GM12878 (cell line): ENCODE results near the gene MYOM1. TPM values are rescaled to one million over a fixed set of nuclear protein-coding genes. Genes with fewer than 3 reads are reported as not detected.

Source experiments
- ATAC-seq: fragments of 200-7000 bp; cut with Tn5 transposase; 3 replicates; pipeline ENCODE4 v1.9.1; 2020; ENCODE audit warnings: mild to moderate bottlenecking, moderate library complexity
- BruUV-seq: library from RNA; stranded (reverse); fragments of 400-500 nt; replicated peaks from 2 replicates; lab custom pipeline; 2021; lab: Mats Ljungman, UMichigan
- CTCF ChIA-PET: fragments of 300-600 bp; sonication (Branson Sonifier 250); formaldehyde crosslinking; extraction: SDS; loops from one replicate; lab custom pipeline; 2021; ENCODE audit warnings: inconsistent platforms; lab: Yijun Ruan, JAX
- POLR2A ChIA-PET: fragments of 350-600 bp; formaldehyde crosslinking; extraction: SDS; loops from one replicate; lab custom pipeline; 2021; ENCODE audit warnings: inconsistent platforms; lab: Charles Lee
- RAD21 ChIA-PET: fragments of 300-600 bp; sonication (Branson Sonifier 250); formaldehyde crosslinking; loops from one replicate; lab custom pipeline; 2023; ENCODE audit warnings: antibody characterized with exemption; ENCODE audit not compliant: unreplicated experiment; lab: Charles Lee
- SMC1A ChIA-PET: fragments of 300-600 bp; sonication (Branson Sonifier 250); formaldehyde crosslinking; loops from one replicate; lab custom pipeline; 2023; ENCODE audit not compliant: unreplicated experiment, uncharacterized antibody; lab: Charles Lee
- DNase-seq: peaks from one replicate; pipeline ENCODE4 v3.0.0-alpha.2; 2011; ENCODE audit warnings: low read depth, low spot score
- FAIRE-seq: peaks from 3 replicates; lab custom pipeline; 2011; peaks lifted over from hg19 to GRCh38; lab: Jason Lieb, UNC
- H2AFZ ChIP-seq: 2 replicates; pipeline ENCODE4 v1.6.0; 2011; ENCODE audit warnings: low read depth, low read length, control low read depth; ENCODE audit not compliant: control insufficient read depth
- H3K27ac ChIP-seq: 2 replicates; pipeline ENCODE4 v1.5.1; 2011; ENCODE audit warnings: control low read depth; ENCODE audit not compliant: control insufficient read depth, insufficient read depth
- H3K27me3 ChIP-seq, 2 experiments: replicated peaks in 1 of 2; 2 replicates each; pipeline versions ENCODE4 v1.6.0 to v1.6.1; 2011; ENCODE audit warnings: low read length in 1 of 2; ENCODE audit not compliant: control insufficient read depth in 2 of 2, insufficient read depth in 2 of 2
- H3K36me3 ChIP-seq, 2 experiments: 2 replicates each; pipeline ENCODE4 v1.5.1; 2011; ENCODE audit warnings: low read length in 1 of 2; ENCODE audit not compliant: control insufficient read depth in 2 of 2, insufficient read depth in 2 of 2
- H3K4me1 ChIP-seq: 2 replicates; pipeline ENCODE4 v1.6.1; 2011; ENCODE audit warnings: mild to moderate bottlenecking, low read length, moderate library complexity, mixed read lengths; ENCODE audit not compliant: control insufficient read depth, insufficient read depth
- H3K4me2 ChIP-seq: 2 replicates; pipeline ENCODE4 v1.6.0; 2011; ENCODE audit warnings: control low read depth; ENCODE audit not compliant: control insufficient read depth, insufficient read depth
- H3K4me3 ChIP-seq: fragments of 200-600 bp; sonication (generic); 2 replicates; pipeline ENCODE4 v1.5.1; 2016
- H3K79me2 ChIP-seq: 2 replicates; pipeline ENCODE4 v1.6.0; 2011; ENCODE audit warnings: low read length; ENCODE audit not compliant: control insufficient read depth, insufficient read depth
- H3K9ac ChIP-seq: 2 replicates; pipeline ENCODE4 v1.8.0; 2011; ENCODE audit warnings: low read length, control low read depth, mixed read lengths; ENCODE audit not compliant: control insufficient read depth, insufficient read depth
- H3K9me3 ChIP-seq: replicated peaks from 3 replicates; pipeline ENCODE4 v1.5.1; 2011; ENCODE audit warnings: mild to moderate bottlenecking, low read length; ENCODE audit not compliant: control insufficient read depth, insufficient read depth
- H4K20me1 ChIP-seq: 2 replicates; pipeline ENCODE4 v1.6.0; 2011; ENCODE audit not compliant: control insufficient read depth, insufficient read depth
- BRCA1 ChIP-seq: IDR thresholded peaks from 2 replicates; pipeline ENCODE4 v1.6.1; 2011; ENCODE audit warnings: low read depth, low read length, improper control_type of control experiment
- CEBPB ChIP-seq, 2 experiments: fragments of 150-350 bp in 1 of 2; IDR thresholded peaks; 2 replicates each; pipeline ENCODE4 v1.6.1; 2012 to 2014; ENCODE audit warnings: low read depth in 2 of 2, low read length in 2 of 2, borderline replicate concordance in 1 of 2, inconsistent platforms in 1 of 2
- IKZF1 ChIP-seq: fragments of 450-650 bp; conservative IDR thresholded peaks from 2 replicates; pipeline ENCODE4 v1.6.1; 2017; ENCODE audit warnings: antibody characterized with exemption, mild to moderate bottlenecking
- KAT2A ChIP-seq: conservative IDR thresholded peaks from 2 replicates; pipeline ENCODE4 v1.6.1; 2011; ENCODE audit warnings: low read depth, low read length; ENCODE audit not compliant: control insufficient read depth
- KLF5 ChIP-seq: fragments of 450-650 bp; IDR thresholded peaks from 2 replicates; pipeline ENCODE4 v1.6.1; 2014; ENCODE audit warnings: mild to moderate bottlenecking; ENCODE audit not compliant: partially characterized antibody
- LARP7 ChIP-seq: fragments of 450-650 bp; IDR thresholded peaks from 2 replicates; pipeline ENCODE4 v1.6.1; 2017; ENCODE audit warnings: mild to moderate bottlenecking
- MTA2 ChIP-seq: fragments of 450-650 bp; IDR thresholded peaks from 2 replicates; pipeline ENCODE4 v1.6.1; 2016; ENCODE audit warnings: low read depth, mild to moderate bottlenecking, moderate library complexity
- NR2F1 ChIP-seq: fragments of 450-650 bp; conservative IDR thresholded peaks from 2 replicates; pipeline ENCODE4 v1.6.1; 2017; ENCODE audit warnings: mild to moderate bottlenecking
- RCOR1 ChIP-seq: conservative IDR thresholded peaks from 2 replicates; pipeline ENCODE4 v1.6.1; 2012; ENCODE audit warnings: low read depth, low read length, improper control_type of control experiment
- RFX5 ChIP-seq: IDR thresholded peaks from 2 replicates; pipeline ENCODE4 v1.6.1; 2011; ENCODE audit warnings: low read depth, low read length, improper control_type of control experiment
- TARDBP ChIP-seq: IDR thresholded peaks from 2 replicates; pipeline ENCODE4 v1.6.1; 2016; ENCODE audit warnings: borderline replicate concordance
- TBL1XR1 ChIP-seq: IDR thresholded peaks from 2 replicates; pipeline ENCODE4 v1.6.1; 2012; ENCODE audit warnings: low read depth, low read length, improper control_type of control experiment
- TCF3 ChIP-seq: IDR thresholded peaks from 2 replicates; pipeline ENCODE4 v1.6.1; 2012; ENCODE audit warnings: low read depth, mild to moderate bottlenecking, low read length, borderline replicate concordance; ENCODE audit not compliant: insufficient read depth
- TCF7 ChIP-seq: IDR thresholded peaks from 2 replicates; pipeline ENCODE4 v1.6.1; 2014; ENCODE audit warnings: antibody characterized with exemption, borderline replicate concordance
- ZBED1 ChIP-seq: IDR thresholded peaks from 2 replicates; pipeline ENCODE4 v1.6.1; 2016; ENCODE audit warnings: borderline replicate concordance
- ZNF24 ChIP-seq: fragments of 450-650 bp; IDR thresholded peaks from 2 replicates; pipeline ENCODE4 v1.6.1; 2017; ENCODE audit warnings: antibody characterized with exemption, mild to moderate bottlenecking
- WGBS: methylation state at CpG from one replicate; pipeline ENCODE4 v1.1.6; 2016; ENCODE audit warnings: low lambda C conversion rate; ENCODE audit not compliant: insufficient replicate concordance, insufficient coverage; ENCODE audit errors: missing lambda C conversion rate; 5-methylcytosine and 5-hydroxymethylcytosine counted together
- in situ Hi-C: fragments of 300-500 bp; cut with MboI; formaldehyde crosslinking; loops from 9 replicates; pipeline ENCODE4 v1.14.3; 2018; ENCODE audit warnings: mixed read lengths
- intact Hi-C: fragments of 100-400 bp; cut with micrococcal nuclease; formaldehyde crosslinking; loops from one replicate; pipeline ENCODE4 v1.14.2; 2022; ENCODE audit not compliant: unreplicated experiment
- polyA plus RNA-seq, 11 experiments: library from polyadenylated mRNA; depleted of rRNA in 4 of 11; unstranded in 6 of 11; stranded (reverse) in 5 of 11; fragments of >200 nt; fragmentation: Nextera tagmentation in 4 of 11; fragmentation: Illumina TruSeq in 1 of 11; extraction: Ambion mirVana in 4 of 11; extraction: Trizol in 1 of 11; gene quantifications; 1 replicate in 1 of 11; 2 replicates in 10 of 11; pipeline versions ENCODE4 v1.2.1 to v1.2.3, GENCODE V29; 2011 to 2016; ENCODE audit warnings: inconsistent platforms in 2 of 11, missing spikeins in 2 of 11, low read depth in 1 of 11
- total RNA-seq, 4 experiments: library from RNA; depleted of rRNA in 3 of 4; stranded (reverse); fragments of >200 nt in 3 of 4; fragmentation: Illumina TruSeq in 1 of 4; extraction: Trizol in 1 of 4; gene quantifications; 2 replicates each; pipeline versions ENCODE4 v1.2.1 to v1.2.3, GENCODE V29; 2013 to 2021
- TF ChIP-seq, protein P1 (sequence below): IDR thresholded peaks from 2 replicates; pipeline ENCODE4 v1.6.1; 2011; ENCODE audit warnings: low read depth, low read length, improper control_type of control experiment, borderline replicate concordance
- TF ChIP-seq, protein P2 (sequence below): IDR thresholded peaks from 2 replicates; pipeline ENCODE4 v1.6.1; 2011; ENCODE audit warnings: borderline replicate concordance, low read depth, mild to moderate bottlenecking, moderate library complexity, low read length; ENCODE audit not compliant: insufficient read depth, poor library complexity, severe bottlenecking
- TF ChIP-seq, protein P3 (sequence below): fragments of 450-650 bp; formaldehyde crosslinking; IDR thresholded peaks from 2 replicates; pipeline ENCODE4 v1.4.0; 2022; ENCODE audit warnings: mild to moderate bottlenecking, moderate library complexity

Gene MYOM1
- total and polyA plus RNA-seq, 10 of the 15 experiments (the other 5 are each of a cell fraction or from before 2014, with no cell fraction given): 0.06 to 1.0 (median 0.57) TPM

DNA sequence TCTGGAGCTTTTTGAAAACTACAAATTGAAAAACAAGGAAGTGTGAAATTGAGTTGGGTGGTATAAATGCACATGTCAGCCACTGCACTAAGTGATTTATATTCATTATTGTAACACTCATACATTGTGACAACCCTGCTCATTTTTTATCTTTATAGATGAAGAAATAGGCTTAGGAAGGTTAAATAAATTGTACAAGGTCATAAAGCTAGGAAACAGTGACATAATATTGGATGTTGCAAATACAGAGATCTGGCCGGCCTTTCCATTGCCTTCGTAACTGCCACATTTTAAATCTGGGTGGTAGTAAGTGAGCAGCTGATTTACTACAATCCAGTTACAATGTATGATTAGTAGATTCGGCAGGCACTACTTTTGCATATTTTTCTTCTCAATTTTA is 130.2 kb downstream of the MYOM1 start:
- ChIA-PET SMC1A (interaction anchor here (0.6 to 2.2 kb wide), 6 partner anchors 12 to 156 kb away, joined by 3 to 7 read pairs (median 4); no protein-coding TSS in a partner anchor), CTCF (interaction anchor here (0.8 to 1.9 kb wide), 7 partner anchors 11 to 62 kb away, joined by 3 to 8 read pairs (median 4); no protein-coding TSS in a partner anchor), POLR2A (interaction anchor here (0.6 kb wide), 3 partner anchors 10 to 905 kb away, joined by 3 read pairs; no protein-coding TSS in a partner anchor), RAD21 (interaction anchor here (1.0 to 1.3 kb wide), 2 partner anchors 27 to 38 kb away, joined by 3 read pairs; no protein-coding TSS in a partner anchor)
- Histone ChIP-seq H4K20me1 (no peaks in the 10 kb centered on the region), H3K36me3 (no peaks in the 10 kb centered on the region), H2AFZ (no peak overlapping the region), H3K79me2 (no peaks in the 10 kb centered on the region), H3K4me3 (no peak overlapping the region), H3K4me2 (no peak overlapping the region), H3K4me1 (peaks cover 6% of the 10 kb centered on the region), H3K9me3 (no peaks in the 10 kb centered on the region), H3K27me3 (no peaks in the 10 kb centered on the region), H3K9ac (no peak overlapping the region), H3K27ac (no peak overlapping the region)
- ATAC-seq: no peak
- no peak for FAIRE-seq
- intact Hi-C loops (no loop called here), in situ Hi-C loops (no loop called here)
- DNase-seq: no peak
- 90% methylated on average over 3 of the region's 3 CpGs for WGBS
- no TSS peak for BruUV-seq
- TF ChIP-seq ZNF24 (no peak), NR2F1 (no peak), TCF7 (no peak), KAT2A (no peak), RCOR1 (no peak), KLF5 (no peak), MTA2 (no peak), TARDBP (no peak), TCF3 (no peak), LARP7 (no peak), CEBPB (IDR thresholded peaks at IDR 0.05; ENCODE audit: borderline replicate concordance in 1 of 2, low read depth in 2 of 2, low read length in 2 of 2) (no peak), IKZF1 (no peak), RFX5 (no peak), ZBED1 (no peak), TBL1XR1 (no peak), BRCA1 (no peak)
- TF ChIP-seq, protein P1, sequence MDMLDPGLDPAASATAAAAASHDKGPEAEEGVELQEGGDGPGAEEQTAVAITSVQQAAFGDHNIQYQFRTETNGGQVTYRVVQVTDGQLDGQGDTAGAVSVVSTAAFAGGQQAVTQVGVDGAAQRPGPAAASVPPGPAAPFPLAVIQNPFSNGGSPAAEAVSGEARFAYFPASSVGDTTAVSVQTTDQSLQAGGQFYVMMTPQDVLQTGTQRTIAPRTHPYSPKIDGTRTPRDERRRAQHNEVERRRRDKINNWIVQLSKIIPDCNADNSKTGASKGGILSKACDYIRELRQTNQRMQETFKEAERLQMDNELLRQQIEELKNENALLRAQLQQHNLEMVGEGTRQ: no peak
- TF ChIP-seq, protein P2, sequence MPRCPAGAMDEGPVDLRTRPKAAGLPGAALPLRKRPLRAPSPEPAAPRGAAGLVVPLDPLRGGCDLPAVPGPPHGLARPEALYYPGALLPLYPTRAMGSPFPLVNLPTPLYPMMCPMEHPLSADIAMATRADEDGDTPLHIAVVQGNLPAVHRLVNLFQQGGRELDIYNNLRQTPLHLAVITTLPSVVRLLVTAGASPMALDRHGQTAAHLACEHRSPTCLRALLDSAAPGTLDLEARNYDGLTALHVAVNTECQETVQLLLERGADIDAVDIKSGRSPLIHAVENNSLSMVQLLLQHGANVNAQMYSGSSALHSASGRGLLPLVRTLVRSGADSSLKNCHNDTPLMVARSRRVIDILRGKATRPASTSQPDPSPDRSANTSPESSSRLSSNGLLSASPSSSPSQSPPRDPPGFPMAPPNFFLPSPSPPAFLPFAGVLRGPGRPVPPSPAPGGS: no peak
- TF ChIP-seq, protein P3, sequence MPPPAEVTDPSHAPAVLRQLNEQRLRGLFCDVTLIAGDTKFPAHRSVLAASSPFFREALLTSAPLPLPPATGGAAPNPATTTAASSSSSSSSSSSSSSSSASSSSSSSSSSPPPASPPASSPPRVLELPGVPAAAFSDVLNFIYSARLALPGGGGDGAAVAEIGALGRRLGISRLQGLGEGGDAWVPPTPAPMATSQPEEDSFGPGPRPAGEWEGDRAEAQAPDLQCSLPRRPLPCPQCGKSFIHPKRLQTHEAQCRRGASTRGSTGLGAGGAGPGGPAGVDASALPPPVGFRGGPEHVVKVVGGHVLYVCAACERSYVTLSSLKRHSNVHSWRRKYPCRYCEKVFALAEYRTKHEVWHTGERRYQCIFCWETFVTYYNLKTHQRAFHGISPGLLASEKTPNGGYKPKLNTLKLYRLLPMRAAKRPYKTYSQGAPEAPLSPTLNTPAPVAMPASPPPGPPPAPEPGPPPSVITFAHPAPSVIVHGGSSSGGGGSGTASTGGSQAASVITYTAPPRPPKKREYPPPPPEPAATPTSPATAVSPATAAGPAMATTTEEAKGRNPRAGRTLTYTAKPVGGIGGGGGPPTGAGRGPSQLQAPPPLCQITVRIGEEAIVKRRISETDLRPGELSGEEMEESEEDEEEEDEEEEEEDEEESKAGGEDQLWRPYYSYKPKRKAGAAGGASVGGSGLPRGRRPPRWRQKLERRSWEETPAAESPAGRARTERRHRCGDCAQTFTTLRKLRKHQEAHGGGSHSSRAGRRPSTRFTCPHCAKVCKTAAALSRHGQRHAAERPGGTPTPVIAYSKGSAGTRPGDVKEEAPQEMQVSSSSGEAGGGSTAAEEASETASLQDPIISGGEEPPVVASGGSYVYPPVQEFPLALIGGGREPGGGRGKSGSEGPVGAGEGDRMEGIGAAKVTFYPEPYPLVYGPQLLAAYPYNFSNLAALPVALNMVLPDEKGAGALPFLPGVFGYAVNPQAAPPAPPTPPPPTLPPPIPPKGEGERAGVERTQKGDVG (CRISPR knock-in tag): no peak
